NOMO-1 treated with dmso at 0.1 percent for 144 hours (cell line): ENCODE results near the gene SLC6A12.

Experiments
- DNase-seq: peaks from one replicate; lab custom pipeline; 2025; ENCODE audit not compliant: unreplicated experiment; lab: John Stamatoyannopoulos, UW

SLC6A12 gene

GRCh38 chr12:143964-144649, 69.8 kb downstream of the SLC6A12 start:
- DNase-seq = no peak

GRCh38 chr12:140162-140561, 73.8 kb downstream of the SLC6A12 start:
- no peak for DNase-seq
